ENCODE data around the gene HYDIN. TPM values are rescaled to one million over a fixed set of nuclear protein-coding genes. Genes with fewer than 3 reads are reported as not detected.

The HYDIN gene
- total RNA-seq, 4 donors from 2014 or later = 0.40 to 1.1 (median 0.47) TPM; not detected in 1

Other genes with a start within 250 kb of the HYDIN start
- gene CMTR2, start 58.7 kb upstream of the HYDIN start, total RNA-seq = 10 to 100 TPM; 17.9 to 21.3 (median 19.6) TPM
- 1 to 10 TPM; 4.3 to 7.7 (median 5.6) TPM for gene CALB2, start 128.0 kb upstream of the HYDIN start, total RNA-seq
- not detected for gene TLE7, start 211.3 kb upstream of the HYDIN start, total RNA-seq
- 1 to 10 TPM; 2.5 to 5.8 (median 4.8) TPM for gene ZNF23, start 231.5 kb upstream of the HYDIN start, total RNA-seq

Measured in suprapubic skin (tissue), 4 donors.